ENCODE measurements around the gene SART1.
"Not testable (repeated sequence)": the region's sequence is repeated elsewhere in the genome, so short reads cannot be mapped to it uniquely, and the experiment has no call there.

SART1 gene

DNA sequence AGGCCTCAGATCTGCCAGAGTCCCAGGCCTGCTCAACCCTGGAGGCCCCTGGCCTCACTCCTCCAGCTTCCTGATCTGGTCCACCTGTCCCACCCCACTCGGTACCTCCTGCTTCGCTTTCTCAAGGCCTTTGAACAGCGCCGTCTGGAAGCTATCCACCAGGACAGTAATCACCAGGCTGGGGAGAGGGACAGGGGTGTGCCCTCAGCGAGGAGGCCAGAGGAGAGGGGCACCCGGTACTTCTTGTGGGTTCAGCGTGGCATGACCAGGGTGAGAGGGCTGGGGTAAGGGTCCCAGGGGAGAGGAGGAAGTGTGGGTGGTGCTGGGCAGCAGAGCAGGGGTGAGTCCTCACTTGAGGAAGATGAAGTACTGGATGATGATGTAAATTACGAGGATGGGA, 58.7 kb downstream of the SART1 start:
- no peak for DNase-seq

DNA sequence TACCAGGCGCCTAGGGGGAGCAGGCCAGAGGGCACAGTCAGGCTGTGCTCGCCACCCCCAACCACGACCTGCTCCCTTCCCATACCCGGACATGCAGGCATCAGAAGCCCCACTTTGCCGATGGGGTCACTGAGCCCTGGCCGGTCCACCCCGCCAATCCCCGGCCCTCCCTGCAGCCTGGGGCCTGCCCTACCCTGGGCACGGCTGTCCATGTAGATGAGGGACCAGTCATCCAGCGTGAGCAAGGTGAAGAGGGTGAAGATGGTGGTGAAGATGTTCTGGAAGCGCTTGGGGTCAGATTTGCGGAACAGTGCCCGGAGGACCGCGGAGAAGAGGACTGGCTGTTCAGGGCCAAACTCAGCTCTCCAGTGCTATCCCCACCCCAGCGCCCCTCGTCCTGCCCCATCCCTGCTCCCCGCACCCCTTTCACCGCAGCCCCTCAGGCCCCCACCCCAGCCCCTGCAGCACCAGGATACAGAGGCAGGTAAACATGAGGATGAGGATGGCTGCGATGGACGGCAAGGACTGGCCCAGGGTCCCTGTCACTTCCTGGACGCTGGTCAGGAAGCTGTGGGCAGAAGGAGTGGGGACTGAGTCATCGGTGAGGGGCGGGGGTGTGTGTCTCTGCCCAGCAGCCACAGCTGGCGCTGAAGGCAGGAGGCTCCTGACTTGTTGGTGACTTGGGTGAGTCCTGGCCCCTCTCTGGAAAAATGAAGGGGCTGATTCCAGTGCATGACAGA, 59.3 kb downstream of the SART1 start:
- peak; percentile 83 for DNase-seq

DNA sequence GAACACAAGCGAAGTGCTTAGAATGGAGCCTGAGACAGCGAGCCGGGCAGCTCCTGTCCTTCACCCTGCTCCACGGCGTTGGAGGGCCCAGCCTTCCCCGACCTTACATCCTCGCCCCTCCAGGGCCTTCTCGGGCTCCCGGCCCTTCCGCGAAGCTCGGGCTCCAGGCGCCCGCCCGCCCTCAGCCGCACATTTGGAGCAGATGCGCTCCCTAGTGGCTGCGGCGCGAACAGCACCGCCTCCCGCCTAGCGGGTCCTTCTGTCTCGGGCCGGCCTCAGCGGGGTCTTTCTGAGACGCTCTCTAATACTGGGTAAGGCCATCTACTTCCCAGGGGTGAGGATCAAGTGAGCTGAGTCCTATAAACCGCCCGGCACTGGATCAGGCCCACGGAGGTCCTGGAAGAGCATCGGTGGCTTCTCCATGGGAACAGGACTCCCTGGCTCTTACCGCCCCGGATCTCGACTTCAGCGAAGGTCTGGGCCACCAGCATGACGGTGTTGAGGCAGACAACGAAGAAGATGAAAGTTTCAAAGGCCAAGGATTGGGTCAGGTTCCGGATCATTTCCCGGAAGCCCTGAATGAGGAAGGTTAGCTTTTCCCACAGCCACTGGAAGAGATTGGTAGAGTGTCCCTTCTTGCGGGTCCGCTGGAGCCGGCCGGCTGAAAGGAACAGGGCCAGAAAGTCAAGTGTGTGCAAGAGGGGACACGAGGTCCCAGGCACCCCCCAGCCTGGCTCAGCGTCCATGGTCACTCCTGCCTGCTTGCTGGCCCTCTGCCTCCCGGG, 61.1 kb downstream of the SART1 start:
- peak; percentile 85 for DNase-seq

DNA sequence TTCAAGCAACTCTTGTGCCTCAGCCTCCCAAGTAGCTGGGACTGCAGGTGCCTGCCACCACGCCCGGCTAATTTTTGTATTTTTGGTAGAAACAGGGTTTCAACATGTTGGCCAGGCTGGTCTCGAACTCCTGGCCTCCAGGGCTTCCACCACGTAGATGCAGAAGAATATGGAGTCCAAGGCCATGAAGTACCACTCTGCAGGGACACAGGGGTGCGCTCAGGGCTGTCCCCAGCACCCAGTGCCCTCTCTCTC, 61.6 kb downstream of the SART1 start:
- DNase-seq: not testable (repeated sequence)

DNA sequence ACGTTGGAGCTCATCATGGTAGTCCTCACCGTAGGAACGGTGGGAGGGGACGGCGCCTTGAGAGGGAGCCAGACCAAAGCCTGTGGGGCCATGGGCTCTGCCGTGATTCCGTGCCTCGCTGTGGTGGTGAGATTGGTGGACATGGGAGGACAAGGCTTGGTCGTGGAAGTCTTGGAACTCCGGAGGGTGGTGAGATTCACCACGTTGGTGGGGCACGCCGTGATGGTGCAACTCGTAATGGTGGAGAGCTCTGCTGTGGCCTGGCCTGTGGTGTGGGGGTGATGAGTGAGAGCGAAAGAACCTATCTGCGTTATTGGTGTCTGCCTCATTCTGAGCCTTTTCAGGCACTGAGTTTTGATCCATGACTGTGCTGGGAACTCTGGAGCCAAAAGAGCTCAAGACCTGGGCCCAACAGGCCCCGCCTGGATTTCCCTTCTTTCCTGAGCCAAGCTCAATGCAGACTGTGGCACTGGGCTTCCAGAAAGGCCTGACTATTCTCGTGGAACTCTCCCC, 64.5 kb downstream of the SART1 start, which contains the start of gene CATSPER1:
TSS of gene CATSPER1 (minus strand) at position 463 of the 513 bp plus-strand sequence. CDS start at position 363, 100 bp downstream.
- DNase-seq: no peak
